ENCODE data around the gene CTBS. TPM values are rescaled to one million over a fixed set of nuclear protein-coding genes. Genes with fewer than 3 reads are reported as not detected.
A peak's percentile ranks its signal among the peaks of the same experiment; 100 is the strongest.

CTBS gene, protein sequence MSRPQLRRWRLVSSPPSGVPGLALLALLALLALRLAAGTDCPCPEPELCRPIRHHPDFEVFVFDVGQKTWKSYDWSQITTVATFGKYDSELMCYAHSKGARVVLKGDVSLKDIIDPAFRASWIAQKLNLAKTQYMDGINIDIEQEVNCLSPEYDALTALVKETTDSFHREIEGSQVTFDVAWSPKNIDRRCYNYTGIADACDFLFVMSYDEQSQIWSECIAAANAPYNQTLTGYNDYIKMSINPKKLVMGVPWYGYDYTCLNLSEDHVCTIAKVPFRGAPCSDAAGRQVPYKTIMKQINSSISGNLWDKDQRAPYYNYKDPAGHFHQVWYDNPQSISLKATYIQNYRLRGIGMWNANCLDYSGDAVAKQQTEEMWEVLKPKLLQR
- total RNA-seq: 13.0 and 18.3 TPM in 2 replicates

DNA sequence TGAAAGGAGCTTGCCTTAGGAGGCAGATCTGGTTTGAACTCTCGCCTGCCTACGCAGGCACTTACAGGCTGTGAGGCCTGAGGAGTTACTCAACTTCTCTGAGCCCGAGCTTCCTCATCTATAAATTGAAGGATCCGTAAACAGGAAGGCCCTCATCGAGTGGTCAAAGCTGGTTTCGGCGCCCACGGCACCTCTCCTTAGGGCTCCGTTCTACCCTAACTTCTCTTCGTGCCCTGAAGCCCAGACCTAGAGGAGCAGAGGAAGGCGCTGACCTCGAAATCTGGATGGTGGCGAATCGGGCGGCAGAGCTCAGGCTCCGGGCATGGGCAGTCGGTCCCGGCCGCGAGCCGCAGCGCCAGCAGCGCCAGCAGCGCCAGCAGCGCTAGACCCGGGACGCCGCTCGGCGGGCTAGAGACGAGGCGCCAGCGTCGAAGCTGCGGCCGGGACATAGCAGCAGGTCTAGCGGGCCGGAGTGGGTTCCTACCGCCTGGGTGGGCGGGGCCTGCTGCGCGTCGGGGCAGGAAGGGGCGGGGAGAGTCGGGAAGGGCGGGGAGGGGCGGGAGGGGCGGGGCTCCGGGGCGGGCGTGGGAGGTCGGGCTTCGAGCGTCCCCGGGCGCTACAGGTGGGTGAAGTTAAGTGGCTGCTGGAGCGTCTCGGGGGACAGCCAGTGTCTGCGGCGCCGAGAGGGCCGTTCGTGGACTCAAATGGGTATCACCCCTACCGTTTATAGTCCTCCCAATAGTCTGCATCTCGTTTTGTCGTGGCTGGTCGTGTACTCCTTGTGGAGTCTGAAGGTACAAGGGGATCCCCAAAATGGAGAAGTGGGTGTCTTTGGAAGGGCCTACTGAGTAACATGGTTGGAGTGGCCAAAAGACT lies at the start of gene CTBS:
CTBS (minus strand) TSS at position 474 of the 876 bp plus-strand sequence; CDS start at position 449, 25 bp downstream.
- Histone ChIP-seq H3K79me2 (ENCODE audit: insufficient read depth, low read length) (peaks cover 29% of the 10 kb centered on the region), H3K4me2 (ENCODE audit: insufficient read depth, low read length) (peak within 1 kb of the TSS; percentile 90), H2AFZ (ENCODE audit: low read length) (peak within 1 kb of the TSS; percentile 95), H3K4me1 (ENCODE audit: insufficient read depth, low read length) (peaks cover 34% of the 10 kb centered on the region), H3K36me3 (ENCODE audit: insufficient read depth, low read length) (peaks cover 8% of the 10 kb centered on the region), H3K27ac (ENCODE audit: low read depth, low read length) (peak within 1 kb of the TSS; percentile 96), H4K20me1 (ENCODE audit: insufficient read depth, low read length) (no peaks in the 10 kb centered on the region), H3K9me3 (ENCODE audit: low read depth, low read length) (no peaks in the 10 kb centered on the region), H3K27me3 (ENCODE audit: insufficient read depth, low read length) (no peaks in the 10 kb centered on the region), H3K4me3 (ENCODE audit: insufficient read depth, low read length) (peak within 1 kb of the TSS; percentile 81)
- peak; percentile 96 for DNase-seq (ENCODE audit: insufficient read length, low spot score, missing footprints)
- TF ChIP-seq, protein P1, sequence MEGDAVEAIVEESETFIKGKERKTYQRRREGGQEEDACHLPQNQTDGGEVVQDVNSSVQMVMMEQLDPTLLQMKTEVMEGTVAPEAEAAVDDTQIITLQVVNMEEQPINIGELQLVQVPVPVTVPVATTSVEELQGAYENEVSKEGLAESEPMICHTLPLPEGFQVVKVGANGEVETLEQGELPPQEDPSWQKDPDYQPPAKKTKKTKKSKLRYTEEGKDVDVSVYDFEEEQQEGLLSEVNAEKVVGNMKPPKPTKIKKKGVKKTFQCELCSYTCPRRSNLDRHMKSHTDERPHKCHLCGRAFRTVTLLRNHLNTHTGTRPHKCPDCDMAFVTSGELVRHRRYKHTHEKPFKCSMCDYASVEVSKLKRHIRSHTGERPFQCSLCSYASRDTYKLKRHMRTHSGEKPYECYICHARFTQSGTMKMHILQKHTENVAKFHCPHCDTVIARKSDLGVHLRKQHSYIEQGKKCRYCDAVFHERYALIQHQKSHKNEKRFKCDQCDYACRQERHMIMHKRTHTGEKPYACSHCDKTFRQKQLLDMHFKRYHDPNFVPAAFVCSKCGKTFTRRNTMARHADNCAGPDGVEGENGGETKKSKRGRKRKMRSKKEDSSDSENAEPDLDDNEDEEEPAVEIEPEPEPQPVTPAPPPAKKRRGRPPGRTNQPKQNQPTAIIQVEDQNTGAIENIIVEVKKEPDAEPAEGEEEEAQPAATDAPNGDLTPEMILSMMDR (IDR thresholded peaks at IDR 0.05; ENCODE audit: extremely low read depth, low read depth, low read length): no peak

DNA sequence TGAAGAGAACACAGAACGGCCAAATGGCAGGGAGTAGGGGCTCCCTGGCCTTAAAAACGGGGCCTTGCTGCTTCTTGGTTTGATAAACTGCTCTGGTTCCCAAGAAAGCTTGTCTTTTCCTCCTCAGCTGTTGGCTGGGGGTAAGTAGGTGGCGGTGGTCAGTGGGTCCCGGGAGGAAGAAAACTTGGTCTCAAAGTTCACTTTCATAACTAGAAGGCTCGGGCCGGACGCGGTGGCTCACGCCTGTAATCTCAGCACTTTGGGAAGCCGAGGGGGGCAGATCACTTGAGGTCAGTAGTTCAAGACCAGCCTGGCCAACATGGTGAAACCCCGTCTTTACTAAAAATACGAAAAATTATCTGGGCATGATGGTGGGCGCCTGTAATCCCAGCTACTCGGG lies 47.3 kb upstream of the CTBS start:
- H3K4me1 ChIP-seq (ENCODE audit: insufficient read depth, low read length): peaks cover 17% of the 10 kb centered on the region
- no peaks in the 10 kb centered on the region for H4K20me1 ChIP-seq (ENCODE audit: insufficient read depth, low read length)
- no peak overlapping the region for H3K27ac ChIP-seq (ENCODE audit: low read depth, low read length)
- H2AFZ ChIP-seq (ENCODE audit: low read length): no peak overlapping the region
- no peaks in the 10 kb centered on the region for H3K27me3 ChIP-seq (ENCODE audit: insufficient read depth, low read length)
- no peaks in the 10 kb centered on the region for H3K79me2 ChIP-seq (ENCODE audit: insufficient read depth, low read length)
- H3K4me2 ChIP-seq (ENCODE audit: insufficient read depth, low read length): no peak overlapping the region
- no peaks in the 10 kb centered on the region for H3K9me3 ChIP-seq (ENCODE audit: low read depth, low read length)
- TF ChIP-seq, protein P1 (IDR thresholded peaks at IDR 0.05; ENCODE audit: extremely low read depth, low read depth, low read length): no peak
- no peak overlapping the region for H3K4me3 ChIP-seq (ENCODE audit: insufficient read depth, low read length)
- H3K36me3 ChIP-seq (ENCODE audit: insufficient read depth, low read length): no peaks in the 10 kb centered on the region
- no peak for DNase-seq (ENCODE audit: insufficient read length, low spot score, missing footprints)

DNA sequence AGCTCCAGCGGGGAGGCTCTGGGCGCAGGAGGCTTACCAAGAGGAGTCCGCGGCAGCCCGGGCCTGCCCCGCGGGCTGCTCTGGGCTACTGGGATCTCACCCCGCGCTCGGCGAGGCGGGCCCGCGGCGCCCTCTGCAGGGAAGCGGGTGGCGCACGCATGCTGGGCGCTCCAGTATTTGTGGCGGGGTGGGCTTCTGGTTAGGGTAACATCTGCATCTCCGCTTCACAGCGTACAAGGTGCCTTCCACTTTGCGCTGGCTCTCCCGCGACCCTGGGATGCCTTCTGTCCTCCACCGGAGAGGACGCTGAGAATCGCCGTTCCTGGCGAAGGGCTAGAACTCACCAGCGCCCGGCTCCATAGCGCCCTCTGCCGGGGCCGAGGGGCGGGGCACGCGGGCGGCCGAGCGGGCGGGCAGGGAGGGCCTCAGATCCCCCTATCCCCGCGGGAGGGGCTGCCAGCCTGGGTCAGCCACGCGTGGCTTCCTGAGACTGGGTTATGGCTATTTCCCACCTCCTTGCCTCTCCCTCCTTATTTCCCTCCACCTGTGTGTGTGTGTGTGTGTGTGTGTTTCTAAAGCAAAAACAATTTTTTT lies 46.6 kb upstream of the CTBS start:
- TF ChIP-seq, protein P1 (IDR thresholded peaks at IDR 0.05; ENCODE audit: extremely low read depth, low read depth, low read length): peak; percentile 71
- Histone ChIP-seq H3K79me2 (ENCODE audit: insufficient read depth, low read length) (no peaks in the 10 kb centered on the region), H2AFZ (ENCODE audit: low read length) (peak overlapping the region; percentile 97), H3K9me3 (ENCODE audit: low read depth, low read length) (no peaks in the 10 kb centered on the region), H3K4me3 (ENCODE audit: insufficient read depth, low read length) (peak overlapping the region; percentile 78), H3K27me3 (ENCODE audit: insufficient read depth, low read length) (no peaks in the 10 kb centered on the region), H3K36me3 (ENCODE audit: insufficient read depth, low read length) (no peaks in the 10 kb centered on the region), H4K20me1 (ENCODE audit: insufficient read depth, low read length) (no peaks in the 10 kb centered on the region), H3K27ac (ENCODE audit: low read depth, low read length) (peak overlapping the region; percentile 96), H3K4me1 (ENCODE audit: insufficient read depth, low read length) (peaks cover 17% of the 10 kb centered on the region), H3K4me2 (ENCODE audit: insufficient read depth, low read length) (peak overlapping the region; percentile 81)
- DNase-seq (ENCODE audit: insufficient read length, low spot score, missing footprints): peak; percentile 92
